GM18520 (cell line): ENCODE measurements around the gene IL11RA.
A peak's percentile ranks its signal among the peaks of the same experiment; 100 is the strongest.
"Not testable (repeated sequence)": the region's sequence is repeated elsewhere in the genome, so short reads cannot be mapped to it uniquely, and the experiment has no call there.

Experiments used
- ATAC-seq: cut with Tn5 transposase; IDR thresholded peaks from one replicate; pipeline ENCODE4 v1.9.1; 2021; ENCODE audit not compliant: unreplicated experiment

The IL11RA gene

DNA sequence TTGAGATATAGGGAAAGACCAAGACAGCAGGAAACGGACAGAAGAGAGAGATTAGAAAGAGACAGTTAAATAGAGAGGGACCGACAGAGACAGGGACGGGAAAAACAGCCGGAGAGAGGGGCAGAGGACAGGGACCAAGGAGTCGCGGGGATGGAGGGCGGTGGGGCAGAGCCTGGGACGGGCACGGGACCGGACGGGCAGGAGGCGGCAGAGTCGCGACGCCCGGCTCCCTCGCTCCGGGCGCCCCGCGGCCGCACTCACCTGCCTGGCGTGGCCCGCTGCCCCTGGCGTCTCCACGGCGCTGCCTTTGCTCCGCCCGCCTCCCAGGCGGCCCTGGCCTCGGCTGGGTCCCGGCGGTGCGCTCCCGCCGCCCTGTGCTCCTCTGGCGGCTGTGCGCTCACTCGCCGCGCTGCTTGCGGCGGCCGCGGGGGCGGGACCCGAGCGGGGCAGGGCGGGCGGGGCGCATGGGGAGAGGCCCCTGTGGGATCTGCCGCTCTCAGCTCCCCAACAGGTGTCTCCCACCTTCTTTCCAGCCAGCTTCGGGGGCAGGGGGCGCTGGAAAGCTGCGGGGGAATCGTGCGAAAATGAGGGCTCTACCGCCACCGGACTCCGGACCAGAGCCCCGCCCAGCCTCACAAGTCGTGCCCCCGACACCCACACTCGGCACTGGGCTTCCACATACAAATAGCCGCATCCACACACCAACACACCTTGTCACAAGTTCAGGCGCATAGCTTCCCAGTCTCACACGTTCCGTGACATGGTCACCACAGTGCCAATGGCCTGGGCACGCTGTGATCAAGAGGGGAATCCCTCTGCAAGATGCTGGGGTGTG, 23.1 kb upstream of the IL11RA start, which contains the start of gene ARID3C:
Gene ARID3C, minus strand, starts transcription at position 411 of the 835 bp plus-strand sequence. CDS start 1,052 bp downstream, outside the sequence.
- no peak for ATAC-seq

DNA sequence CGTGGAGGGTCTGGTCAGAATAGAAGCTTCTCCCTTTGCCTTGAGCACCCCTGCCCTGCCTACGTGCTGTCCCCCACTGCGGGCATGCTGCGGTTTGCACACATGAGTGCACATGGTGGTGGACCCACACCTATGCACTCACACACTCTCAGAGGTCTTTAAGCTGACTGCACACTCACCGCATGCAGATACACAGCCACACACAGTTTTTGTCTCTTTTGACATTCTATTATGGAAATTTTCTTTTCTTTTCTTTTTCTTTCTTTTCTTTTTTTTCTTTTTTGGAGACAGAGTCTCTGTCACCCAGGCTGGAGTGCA, 22.5 kb upstream of the IL11RA start:
- no peak for ATAC-seq

DNA sequence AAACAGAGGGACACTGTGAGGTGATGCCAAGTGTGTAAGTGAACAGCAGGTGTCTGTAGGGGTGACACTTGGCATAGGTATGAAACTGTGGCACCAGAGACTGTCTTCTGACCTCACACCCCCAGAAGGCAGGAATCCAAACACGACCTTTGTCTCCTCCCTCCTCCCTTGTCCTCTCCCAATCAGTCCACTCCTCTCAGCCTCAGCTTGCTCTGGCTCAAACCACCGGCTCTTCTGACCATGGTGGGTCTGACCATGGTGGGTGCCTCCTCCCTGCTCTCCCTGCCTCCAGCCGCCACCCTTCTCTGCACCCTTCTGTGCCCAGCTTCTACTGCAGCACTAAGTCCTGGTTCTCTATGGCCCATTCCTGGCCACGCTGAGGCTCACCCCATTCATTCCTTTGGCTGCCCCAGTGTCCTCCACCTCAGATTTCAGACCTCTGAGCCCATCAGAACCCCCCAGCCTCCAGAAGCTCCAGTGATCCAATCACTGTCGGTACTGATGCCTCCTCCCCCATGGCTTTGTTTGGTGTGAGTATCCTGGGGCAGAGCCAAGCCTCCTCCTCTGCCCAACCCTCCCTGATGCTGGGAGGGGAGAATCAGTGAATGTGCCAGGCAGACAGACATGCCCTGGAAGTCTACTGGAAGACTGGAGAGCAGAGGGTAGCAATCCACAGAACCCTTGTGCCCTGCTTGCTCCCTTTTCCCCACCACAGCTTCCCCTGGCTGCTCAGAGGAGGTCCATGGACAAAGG, 21.4 kb upstream of the IL11RA start:
- ATAC-seq: no peak

DNA sequence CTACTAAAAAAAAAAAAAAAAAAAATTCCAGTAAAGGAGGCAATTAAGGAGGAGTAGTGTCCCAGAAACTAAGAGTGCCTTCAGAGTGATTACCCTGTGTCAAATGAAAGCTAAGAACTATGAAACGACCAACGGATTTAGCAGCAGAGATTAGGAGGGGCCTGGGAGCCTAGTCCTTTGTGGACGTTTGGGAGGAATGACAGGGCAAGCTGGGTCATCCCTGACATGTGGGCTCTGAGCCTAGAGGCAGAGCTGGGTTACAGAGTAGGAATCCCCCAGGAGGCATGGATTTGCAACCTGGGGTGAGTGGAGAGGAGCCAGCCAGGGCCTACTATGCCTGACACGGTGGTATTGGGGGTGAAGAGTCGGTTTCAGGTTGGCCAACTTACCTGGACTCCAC, 18.8 kb upstream of the IL11RA start:
- no peak for ATAC-seq

DNA sequence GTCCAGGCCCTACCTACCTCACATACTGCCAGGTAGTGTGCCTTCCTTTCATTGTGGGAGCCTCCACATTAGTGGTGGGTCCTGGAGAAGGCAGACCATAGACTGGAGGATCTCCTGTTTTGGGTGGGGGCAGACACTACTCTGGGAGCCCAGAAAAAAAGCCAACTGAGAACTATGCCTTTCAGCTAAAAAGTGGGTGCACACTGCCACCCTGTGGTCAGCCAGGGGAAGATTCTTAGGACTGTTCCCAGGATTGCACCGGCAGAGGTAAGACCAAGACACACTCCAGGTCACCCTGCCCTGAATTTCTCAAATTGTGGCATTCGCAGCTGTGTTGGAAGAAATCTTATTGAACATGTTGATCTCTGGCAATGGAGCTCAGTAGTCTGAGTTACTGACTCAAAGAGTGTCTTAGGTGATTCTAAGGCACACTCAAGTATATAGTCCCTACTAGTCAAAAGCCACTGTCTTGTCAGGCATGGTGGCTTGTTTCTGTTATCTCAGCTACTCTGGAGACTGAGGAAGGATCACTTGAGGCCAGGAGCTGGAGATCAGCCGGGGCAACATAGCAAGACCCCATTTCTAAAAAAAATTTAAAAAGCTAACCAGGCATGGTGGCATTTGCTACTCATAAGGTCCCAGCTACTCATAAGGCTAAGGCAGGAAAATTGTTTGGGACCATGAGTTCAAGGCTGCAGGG, 18.0 kb upstream of the IL11RA start:
- no peak for ATAC-seq

DNA sequence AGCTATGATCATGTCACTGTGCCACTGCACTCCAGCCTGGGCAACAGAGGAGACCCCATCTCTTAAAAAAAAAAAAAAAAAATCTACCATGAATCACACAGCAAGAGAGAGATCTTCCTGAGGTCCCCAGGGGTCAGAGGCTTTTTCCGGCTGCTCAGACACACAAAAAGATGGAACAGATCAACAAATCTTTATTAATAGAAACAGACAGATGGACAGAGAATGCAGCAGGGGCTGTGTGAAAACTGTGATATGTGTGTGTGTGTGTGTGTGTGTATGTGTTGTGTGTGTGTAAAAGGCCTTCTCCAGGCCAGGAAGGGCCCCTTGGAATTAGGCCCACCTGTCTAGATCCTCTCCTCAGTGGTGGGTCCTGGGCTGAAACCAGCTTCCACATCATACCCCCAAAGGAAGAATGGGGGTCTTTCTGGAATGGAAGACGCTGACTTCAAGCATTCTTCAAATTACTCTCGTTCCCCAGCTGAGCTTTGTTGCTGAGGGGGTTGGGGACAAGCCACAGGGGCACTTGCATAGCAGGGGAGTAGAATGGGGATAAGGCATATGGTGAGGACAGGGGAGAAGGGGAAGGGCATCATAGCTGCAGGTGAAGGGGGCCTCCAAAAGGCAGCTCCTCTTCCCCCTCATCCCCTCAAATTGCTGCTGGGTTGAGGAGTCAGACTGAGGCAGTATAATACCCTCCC, 17.3 kb upstream of the IL11RA start:
- ATAC-seq: no peak

DNA sequence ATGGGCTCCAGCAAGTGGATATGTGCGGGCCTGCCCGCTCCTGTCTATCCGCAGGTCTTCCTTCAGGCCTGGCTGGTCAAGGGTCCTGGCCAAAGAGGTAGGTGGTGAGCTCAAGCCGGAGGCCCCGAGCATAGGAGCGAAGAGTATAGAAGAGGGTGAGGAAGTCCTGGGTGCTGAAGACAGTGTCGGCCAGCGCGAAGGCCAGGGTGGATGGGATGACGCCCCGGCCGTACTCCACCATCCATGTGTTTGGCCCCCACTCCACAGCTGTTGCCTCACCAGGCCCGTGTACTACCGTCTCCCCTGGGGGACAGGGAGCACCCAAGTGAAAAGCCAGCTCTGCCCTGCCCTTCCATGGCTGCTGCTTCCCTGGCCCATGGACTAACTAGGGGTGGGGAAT, 16.4 kb upstream of the IL11RA start:
- ATAC-seq: no peak

DNA sequence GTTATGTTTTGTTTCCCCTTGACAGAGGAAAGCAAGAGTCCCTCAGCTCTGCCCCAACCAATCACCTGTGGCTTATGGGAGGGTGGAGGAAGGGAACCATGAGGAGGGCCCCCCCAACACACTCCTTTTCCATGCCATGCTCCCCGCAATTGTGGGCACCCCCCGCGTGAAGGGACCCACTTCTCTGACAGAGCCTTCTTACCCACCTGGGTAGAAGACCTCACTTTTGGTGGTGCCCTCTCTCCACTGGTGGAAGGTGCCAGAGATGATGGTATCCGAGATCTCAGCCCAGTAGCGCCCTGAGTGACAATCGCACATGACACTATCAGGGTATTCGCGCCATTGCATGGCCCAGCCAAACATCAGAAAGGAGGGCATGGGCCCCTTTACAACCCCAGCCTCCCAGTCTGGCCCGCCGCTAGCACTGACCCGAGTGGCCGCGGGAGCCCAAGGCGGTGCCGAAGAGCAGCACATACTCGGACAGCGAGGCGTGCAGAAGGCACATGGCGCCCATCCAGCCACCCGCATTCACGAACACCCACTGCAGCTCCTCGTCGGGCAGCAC, 15.1 kb upstream of the IL11RA start:
- ATAC-seq: no peak

DNA sequence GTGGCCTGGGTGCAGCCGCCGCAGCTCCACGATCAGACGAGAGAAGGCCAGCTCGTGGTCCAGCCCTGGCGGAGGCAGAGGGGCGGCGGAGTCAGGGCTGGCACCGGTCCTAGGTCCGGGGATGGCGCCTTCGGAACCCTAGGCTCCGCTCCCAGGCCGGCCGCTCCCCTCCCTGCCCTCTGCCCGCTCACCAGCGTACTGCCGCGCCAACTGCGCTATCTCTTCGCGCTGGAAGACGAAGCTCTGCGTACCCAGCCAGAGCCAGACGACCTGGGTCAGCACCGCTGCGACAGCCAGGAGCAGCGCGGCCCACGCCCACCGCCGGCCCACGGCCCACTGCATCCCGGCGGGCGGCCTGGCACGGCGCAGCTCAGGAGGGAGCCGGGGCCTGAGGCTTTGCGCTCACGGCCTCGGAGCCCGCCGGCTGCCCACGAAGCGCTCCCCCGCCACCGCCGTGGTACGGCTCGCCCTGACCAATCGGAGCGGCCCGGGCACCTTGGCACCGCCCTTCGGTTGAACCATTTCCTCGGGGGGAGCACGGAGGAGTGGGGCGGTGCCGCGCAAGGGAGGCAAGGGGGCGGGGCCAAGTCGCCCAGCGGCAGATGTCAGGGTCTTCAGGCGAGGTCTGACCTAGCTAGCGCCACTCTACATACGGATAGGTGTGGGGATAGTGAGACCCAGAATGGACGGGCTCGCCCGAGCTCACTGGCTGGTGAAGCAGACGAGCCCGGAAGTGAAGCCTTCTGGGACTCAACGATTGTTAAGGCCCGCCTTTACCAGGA, 14.4 kb upstream of the IL11RA start, which contains the start of gene SIGMAR1:
Gene SIGMAR1, minus strand, starts transcription at position 432 of the 782 bp plus-strand sequence. Its CDS starts 90 bp downstream, at position 342.
- peak; percentile 79 for ATAC-seq

DNA sequence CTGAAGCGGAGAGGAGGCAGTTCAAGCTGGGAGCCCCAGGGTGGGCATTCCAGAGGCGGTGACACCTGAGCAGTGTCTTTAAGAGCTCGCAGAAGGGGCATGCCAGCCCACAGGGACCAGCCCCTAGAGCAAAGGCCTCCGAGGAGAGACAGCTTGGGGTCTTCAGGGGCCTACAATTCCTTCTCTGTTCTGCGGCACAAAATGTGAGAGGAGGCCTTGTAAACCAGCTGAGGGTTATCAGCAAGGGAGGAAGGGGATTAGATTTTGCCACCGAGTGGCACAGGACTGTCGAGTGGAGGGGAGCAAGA, 13.9 kb upstream of the IL11RA start:
- ATAC-seq: no peak

DNA sequence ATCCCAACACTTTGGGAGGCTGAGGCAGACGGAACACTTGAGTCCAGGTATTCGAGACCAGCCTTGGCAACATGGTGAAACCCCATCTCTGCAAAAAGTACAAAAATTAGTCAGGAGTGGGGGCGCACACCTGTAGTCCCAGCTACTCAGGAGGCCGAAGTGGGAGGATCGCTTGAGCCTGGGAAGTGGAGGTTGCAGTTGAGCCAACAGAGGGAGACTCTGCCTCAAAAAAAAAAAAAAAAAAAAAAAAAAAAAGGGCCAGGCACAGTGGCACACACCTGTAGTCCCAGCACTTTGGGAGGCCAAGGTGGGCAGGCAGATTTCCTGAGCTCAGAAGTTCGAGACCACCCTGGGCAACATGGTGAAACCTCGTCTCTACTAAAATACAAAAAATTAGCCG, 12.7 kb upstream of the IL11RA start:
- not testable (repeated sequence) for ATAC-seq

DNA sequence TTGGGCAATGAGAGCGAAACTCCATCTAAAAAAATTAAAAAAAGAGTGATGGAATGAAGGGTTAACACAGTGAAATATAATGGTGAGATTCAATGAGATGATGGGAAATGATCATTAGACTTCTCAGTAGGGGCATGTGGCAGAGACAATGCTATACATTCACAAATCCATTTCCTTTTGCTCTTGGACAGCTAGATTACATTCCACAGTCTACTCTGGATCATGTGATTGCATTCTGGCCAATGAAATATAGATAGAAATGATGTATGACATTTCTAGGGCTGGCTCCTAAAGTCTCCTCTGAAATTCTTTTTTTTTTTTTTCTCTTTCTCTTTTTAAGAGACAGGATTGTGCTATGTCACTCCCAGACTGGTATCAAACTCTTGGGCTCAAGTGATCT, 9.3 kb upstream of the IL11RA start:
- ATAC-seq: no peak

DNA sequence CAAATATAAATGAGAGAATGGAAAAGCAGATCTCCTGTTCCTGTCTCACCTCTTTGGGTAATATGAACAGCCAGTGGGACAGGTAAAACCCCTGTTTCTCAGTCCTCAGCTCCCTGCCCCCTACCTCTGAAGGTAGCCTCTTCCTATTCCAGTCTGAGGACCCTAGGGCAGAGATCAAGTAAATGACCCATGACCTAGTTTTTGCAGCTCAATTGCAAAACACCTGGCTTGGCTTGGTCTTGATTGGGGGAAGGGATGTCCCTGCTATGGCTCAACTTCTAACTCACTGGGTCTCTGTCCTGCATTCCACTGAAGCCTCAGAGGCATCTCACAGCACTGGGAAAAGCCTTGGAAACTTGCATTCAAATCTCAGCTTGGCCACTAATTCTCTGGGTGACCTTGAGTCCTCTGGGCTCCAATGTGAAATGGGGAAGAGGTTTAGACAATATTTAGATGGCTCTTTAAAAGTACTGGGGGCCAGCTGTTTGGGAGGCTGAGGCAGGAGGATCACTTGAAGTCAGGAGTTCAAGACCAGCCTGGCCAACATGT, 7.1 kb upstream of the IL11RA start:
- ATAC-seq: no peak

DNA sequence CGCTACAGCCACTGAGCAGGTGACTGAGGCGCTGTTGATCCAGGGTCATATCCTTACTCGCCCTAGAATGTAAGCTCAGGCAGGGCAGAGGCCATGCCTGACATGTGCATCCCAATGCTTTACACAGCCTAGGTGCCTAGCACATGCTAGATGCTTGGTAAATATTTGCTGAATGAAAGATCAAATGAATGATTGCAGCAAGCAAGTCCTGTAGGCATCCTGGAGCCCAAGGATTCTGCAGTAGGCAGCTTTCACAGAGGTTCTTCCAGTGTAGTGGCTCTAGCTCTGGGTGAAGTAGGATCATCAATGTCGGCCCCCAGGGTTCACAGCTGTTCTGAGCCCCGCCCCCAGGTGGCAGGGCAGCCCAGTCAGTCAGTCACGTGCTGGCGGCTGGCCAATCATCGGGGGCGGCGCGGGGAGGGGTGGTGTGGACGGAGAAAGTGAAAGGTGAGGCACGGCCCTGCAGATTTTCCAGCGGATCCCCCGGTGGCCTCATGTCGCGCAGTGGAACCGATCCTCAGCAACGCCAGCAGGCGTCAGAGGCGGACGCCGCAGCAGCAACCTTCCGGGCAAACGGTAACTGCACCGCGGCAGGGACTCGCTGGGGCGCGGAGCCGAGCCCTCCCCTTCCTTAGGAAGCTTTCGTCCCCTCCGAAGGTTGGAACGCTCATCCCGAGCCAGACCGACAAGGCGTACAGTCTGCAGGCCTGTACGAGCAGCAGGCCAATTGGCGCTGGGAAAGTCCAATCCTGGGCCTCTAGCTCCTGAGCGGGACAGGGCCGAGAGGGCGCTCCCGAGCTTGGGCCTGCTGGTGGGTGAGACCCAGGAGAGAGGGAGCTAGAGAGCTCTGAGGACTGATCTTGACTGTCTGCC, 5.5 kb upstream of the IL11RA start, which contains the start of gene GALT:
Gene GALT, plus strand, starts transcription at position 465 of the 873 bp plus-strand sequence. Its CDS starts 30 bp downstream, at position 495.
- peak; percentile 64 for ATAC-seq

DNA sequence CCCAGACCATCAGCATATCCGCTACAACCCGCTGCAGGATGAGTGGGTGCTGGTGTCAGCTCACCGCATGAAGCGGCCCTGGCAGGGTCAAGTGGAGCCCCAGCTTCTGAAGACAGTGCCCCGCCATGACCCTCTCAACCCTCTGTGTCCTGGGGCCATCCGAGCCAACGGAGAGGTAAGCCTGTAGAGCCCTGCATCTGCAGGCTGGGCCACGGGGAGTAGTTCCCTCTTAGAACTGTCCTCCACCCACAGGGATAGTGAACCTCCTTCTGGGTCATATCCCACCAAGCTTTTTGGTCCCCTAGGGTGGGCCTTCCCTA, 4.9 kb upstream of the IL11RA start:
- no peak for ATAC-seq

DNA sequence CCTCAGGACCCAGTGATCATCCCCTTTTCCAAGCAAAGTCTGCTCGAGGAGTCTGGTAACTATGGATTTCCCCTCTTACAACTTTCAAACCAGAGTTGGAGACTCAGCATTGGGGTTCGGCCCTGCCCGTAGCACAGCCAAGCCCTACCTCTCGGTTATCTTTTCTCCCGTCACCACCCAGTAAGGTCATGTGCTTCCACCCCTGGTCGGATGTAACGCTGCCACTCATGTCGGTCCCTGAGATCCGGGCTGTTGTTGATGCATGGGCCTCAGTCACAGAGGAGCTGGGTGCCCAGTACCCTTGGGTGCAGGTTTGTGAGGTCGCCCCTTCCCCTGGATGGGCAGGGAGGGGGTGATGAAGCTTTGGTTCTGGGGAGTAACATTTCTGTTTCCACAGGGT, 4.3 kb upstream of the IL11RA start:
- no peak for ATAC-seq

DNA sequence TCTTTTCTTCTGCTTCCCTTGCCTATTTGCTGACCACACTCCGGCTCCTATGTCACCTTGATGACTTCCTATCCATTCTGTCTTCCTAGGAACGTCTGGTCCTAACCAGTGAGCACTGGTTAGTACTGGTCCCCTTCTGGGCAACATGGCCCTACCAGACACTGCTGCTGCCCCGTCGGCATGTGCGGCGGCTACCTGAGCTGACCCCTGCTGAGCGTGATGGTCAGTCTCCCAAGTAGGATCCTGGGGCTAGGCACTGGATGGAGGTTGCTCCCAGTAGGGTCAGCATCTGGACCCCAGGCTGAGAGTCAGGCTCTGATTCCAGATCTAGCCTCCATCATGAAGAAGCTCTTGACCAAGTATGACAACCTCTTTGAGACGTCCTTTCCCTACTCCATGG, 3.3 kb upstream of the IL11RA start:
- ATAC-seq: no peak

DNA sequence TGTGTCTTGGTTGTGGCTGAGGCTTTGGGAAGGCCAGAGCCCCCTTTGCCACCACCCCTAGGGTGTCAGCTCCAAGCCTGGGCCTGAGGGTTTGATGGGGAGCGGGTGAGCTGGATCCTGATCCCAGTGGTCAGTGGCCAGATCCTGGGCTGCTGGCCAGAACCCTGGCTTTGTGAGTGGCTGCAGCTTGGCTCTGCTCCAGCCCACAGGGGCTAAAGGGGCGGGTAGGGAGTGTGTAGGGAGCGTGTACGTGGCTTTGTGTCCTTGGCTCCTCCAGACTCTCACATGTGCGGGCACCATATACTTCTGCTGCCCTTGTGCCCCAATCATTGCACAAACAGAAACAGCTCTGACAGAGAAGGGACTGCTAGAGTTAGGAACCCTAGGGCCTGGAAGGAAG, 1.2 kb upstream of the IL11RA start:
- ATAC-seq: no peak

DNA sequence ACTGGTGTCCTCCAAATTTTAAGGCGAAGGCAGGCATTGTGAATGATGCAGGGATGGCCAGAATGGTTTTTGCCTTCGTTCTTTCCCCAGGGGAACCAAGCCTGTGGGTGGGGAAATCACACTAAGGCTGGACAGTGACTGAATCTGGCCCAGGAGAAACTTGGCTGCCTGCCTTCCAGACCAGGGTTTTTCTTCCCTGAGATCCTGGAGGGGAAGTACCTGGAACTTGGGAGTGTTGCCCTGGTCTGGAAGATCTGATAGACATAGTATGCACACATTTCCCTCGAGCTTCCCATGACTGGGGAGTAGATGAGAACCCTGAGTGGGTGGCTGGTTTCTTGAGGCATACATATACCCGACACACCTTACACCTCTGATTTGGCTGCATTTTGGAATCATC, 664 bp upstream of the IL11RA start:
- ATAC-seq: no peak
